ENCODE results near the gene F12.

DNA sequence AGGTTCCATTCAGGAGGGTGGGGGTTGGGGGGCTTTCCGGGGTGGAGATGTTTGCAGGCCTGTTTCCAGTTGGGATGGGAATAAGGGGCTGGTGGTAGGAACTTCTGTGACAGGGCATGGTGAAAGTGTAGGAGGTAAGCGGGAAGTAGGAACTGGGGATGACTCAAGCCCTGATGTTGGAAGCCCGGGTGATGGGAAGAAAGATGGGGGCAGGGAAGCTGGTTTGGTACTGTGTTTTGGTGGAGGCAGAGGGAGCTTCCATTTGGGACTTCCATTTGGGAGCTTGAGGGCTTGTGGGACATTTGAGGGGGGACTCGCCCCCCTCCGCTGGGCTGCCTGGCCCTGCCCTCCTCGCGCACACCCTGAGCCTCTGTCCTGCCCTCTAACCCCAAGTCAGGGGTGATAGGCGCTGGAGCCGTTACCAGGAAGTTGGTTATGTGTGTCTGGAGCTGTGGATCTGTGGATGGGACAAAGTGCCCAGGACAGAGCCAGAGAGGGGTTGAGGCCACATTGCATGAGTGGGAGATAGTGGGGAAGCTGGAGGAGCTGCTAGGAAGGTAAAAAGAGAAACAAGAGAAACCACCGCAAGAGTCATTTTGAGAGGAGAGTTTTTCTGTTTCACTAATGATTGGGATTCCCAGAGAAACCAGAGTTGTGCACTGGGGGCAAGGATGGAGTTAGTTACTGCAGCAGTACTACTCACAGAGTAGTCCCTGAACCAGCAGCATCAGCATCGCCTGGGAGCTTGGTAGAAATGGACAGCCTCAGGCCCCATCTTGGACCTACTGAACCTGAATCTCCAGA lies 45.0 kb downstream of the F12 start:
- TF ChIP-seq, protein P1, sequence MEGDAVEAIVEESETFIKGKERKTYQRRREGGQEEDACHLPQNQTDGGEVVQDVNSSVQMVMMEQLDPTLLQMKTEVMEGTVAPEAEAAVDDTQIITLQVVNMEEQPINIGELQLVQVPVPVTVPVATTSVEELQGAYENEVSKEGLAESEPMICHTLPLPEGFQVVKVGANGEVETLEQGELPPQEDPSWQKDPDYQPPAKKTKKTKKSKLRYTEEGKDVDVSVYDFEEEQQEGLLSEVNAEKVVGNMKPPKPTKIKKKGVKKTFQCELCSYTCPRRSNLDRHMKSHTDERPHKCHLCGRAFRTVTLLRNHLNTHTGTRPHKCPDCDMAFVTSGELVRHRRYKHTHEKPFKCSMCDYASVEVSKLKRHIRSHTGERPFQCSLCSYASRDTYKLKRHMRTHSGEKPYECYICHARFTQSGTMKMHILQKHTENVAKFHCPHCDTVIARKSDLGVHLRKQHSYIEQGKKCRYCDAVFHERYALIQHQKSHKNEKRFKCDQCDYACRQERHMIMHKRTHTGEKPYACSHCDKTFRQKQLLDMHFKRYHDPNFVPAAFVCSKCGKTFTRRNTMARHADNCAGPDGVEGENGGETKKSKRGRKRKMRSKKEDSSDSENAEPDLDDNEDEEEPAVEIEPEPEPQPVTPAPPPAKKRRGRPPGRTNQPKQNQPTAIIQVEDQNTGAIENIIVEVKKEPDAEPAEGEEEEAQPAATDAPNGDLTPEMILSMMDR (IDR thresholded peaks at IDR 0.05): no peak
- no peak for TF ChIP-seq POLR2A (IDR thresholded peaks at IDR 0.05)
- TF ChIP-seq EP300 (IDR thresholded peaks at IDR 0.05): no peak
- no peak for TF ChIP-seq POLR2AphosphoS5 (IDR thresholded peaks at IDR 0.05)
